Common myeloid progenitor, CD34-positive (primary cell): ENCODE data around the gene CLPSL1.

Experiments
- CTCF ChIA-PET: fragments of 350-600 bp; sonication (Branson Sonifier 250); formaldehyde crosslinking; loops from one replicate; lab custom pipeline; 2021; ENCODE audit warnings: antibody characterized with exemption; lab: Charles Lee
- POLR2A ChIA-PET: fragments of 350-600 bp; sonication (Branson Sonifier 250); formaldehyde crosslinking; loops from one replicate; lab custom pipeline; 2021; ENCODE audit warnings: antibody characterized with exemption; lab: Charles Lee
- DNase-seq, 3 donors: peaks; one replicate each; pipeline versions ENCODE4 v3.0.0 to v3.0.0-alpha.2; 2013
- H3K27ac ChIP-seq, 2 experiments: 1 replicate in 1 of 2; 2 replicates in 1 of 2; pipeline ENCODE4 v1.7.0; 2013; ENCODE audit warnings: inconsistent platforms in 2 of 2, low read length in 2 of 2, mild to moderate bottlenecking in 2 of 2, low read depth in 1 of 2, moderate library complexity in 1 of 2; ENCODE audit not compliant: severe bottlenecking in 2 of 2, insufficient read depth in 1 of 2, poor library complexity in 1 of 2
- H3K27me3 ChIP-seq, 5 experiments: replicated peaks in 2 of 5; 1 replicate in 3 of 5; 2 replicates in 2 of 5; pipeline versions ENCODE4 v1.6.1 to v1.7.0; 2013; ENCODE audit warnings: low read length in 4 of 5, mild to moderate bottlenecking in 2 of 5, moderate library complexity in 2 of 5, inconsistent platforms in 1 of 5; ENCODE audit not compliant: insufficient read depth in 5 of 5, control insufficient read depth in 4 of 5
- H3K36me3 ChIP-seq, 4 experiments: 1 replicate in 2 of 4; 2 replicates in 2 of 4; pipeline versions ENCODE4 v1.6.1 to v1.7.0; 2013; ENCODE audit warnings: low read length in 3 of 4, control low read depth in 1 of 4, mild to moderate bottlenecking in 1 of 4; ENCODE audit not compliant: control insufficient read depth in 4 of 4, insufficient read depth in 4 of 4
- H3K4me1 ChIP-seq, 4 experiments: 1 replicate in 3 of 4; 2 replicates in 1 of 4; pipeline versions ENCODE4 v1.6.1 to v1.7.1; 2013; ENCODE audit warnings: low read length in 3 of 4, mild to moderate bottlenecking in 3 of 4, control low read depth in 1 of 4, inconsistent platforms in 1 of 4, moderate library complexity in 1 of 4; ENCODE audit not compliant: control insufficient read depth in 4 of 4, insufficient read depth in 4 of 4; ENCODE audit errors: control extremely low read depth in 1 of 4
- H3K4me3 ChIP-seq, 7 experiments: 1 replicate in 4 of 7; 2 replicates in 3 of 7; pipeline versions ENCODE4 v1.5.1 to v1.7.0; 2013; ENCODE audit warnings: mild to moderate bottlenecking in 7 of 7, low read length in 6 of 7, moderate library complexity in 6 of 7, inconsistent platforms in 2 of 7, low read depth in 2 of 7, control low read depth in 1 of 7; ENCODE audit not compliant: insufficient read depth in 4 of 7, control insufficient read depth in 1 of 7; ENCODE audit errors: extremely low read depth in 1 of 7
- H3K9me3 ChIP-seq, 5 experiments: 1 replicate in 4 of 5; 2 replicates in 1 of 5; pipeline versions ENCODE4 v1.6.1 to v1.7.1; 2013; ENCODE audit warnings: low read length in 4 of 5, mild to moderate bottlenecking in 2 of 5, inconsistent platforms in 1 of 5, low read depth in 1 of 5, moderate library complexity in 1 of 5; ENCODE audit not compliant: control insufficient read depth in 4 of 5, insufficient read depth in 2 of 5; ENCODE audit errors: control extremely low read depth in 1 of 5
- WGBS: methylation state at CpG from one replicate; pipeline ENCODE4 v1.1.5; 2013; ENCODE audit not compliant: insufficient coverage; 5-methylcytosine and 5-hydroxymethylcytosine counted together

The CLPSL1 gene

DNA sequence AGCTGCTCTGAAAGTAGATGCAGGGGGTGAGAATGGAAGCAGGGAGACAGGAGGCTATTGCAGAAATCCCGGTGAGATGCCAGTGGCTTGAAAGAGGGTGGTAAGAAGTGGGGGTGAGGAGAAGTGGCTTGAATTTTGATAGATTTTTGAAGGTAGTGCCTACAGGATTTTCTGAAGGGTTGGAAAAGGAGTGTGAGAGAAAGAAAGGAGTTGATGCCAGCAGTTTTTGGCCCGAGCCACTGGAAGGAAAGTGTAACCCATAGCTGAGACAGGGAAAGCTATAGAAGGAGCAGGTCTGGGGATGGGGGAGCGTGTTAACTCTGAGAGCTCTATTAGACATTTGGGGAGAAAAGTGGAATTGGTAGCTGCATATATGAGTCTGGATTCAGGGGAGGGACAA, 34.3 kb upstream of the CLPSL1 start:
- Histone ChIP-seq H3K27ac (no peak overlapping the region), H3K4me1 (no peaks in the 10 kb centered on the region), H3K4me3 (no peak overlapping the region), H3K36me3 (no peaks in the 10 kb centered on the region), H3K27me3 (no peaks in the 10 kb centered on the region), H3K9me3 (peaks cover 0 to 8% (median 3%) of the 10 kb centered on the region in 5 experiments)
- ChIA-PET POLR2A (no interaction called here), CTCF (interaction anchor here (0.7 to 1.5 kb wide), 2 partner anchors 10 to 11 kb away, joined by 3 to 6 read pairs; no protein-coding TSS in a partner anchor)
- 93% methylated on average over 2 of the region's 3 CpGs for WGBS
- DNase-seq, result no peak

DNA sequence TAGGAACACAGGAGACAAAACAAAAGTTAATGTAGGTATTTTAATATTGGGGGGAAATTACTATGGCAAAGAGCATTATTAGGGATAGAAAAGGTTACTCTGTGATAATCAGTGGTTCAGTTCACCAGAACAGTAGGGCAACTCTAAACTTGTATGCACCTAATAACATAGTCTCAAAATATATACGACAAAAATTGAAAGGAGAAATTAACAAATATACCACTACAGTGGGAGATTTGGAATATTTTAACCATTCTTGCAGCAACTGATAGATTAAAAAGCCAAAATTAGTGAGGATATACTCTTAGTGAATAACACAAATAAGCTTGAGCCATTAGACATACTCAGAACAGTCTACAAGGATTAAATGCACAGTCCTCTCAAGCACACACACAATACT, 32.9 kb upstream of the CLPSL1 start:
- H3K27me3 ChIP-seq, result no peaks in the 10 kb centered on the region
- H3K27ac ChIP-seq, result no peak overlapping the region
- H3K4me3 ChIP-seq, result no peak overlapping the region
- DNase-seq, result no peak
- no peaks in the 10 kb centered on the region for H3K36me3 ChIP-seq
- H3K9me3 ChIP-seq, result peaks cover 0 to 8% (median 3%) of the 10 kb centered on the region in 5 experiments
- WGBS, result no CpG with 5 or more reads among the region's 1 CpG
- CTCF ChIA-PET, result interaction anchor here (1.0 kb wide), 1 partner anchor 9 kb away, joined by 3 read pairs; no protein-coding TSS in a partner anchor
- POLR2A ChIA-PET, result no interaction called here
- H3K4me1 ChIP-seq, result no peaks in the 10 kb centered on the region

DNA sequence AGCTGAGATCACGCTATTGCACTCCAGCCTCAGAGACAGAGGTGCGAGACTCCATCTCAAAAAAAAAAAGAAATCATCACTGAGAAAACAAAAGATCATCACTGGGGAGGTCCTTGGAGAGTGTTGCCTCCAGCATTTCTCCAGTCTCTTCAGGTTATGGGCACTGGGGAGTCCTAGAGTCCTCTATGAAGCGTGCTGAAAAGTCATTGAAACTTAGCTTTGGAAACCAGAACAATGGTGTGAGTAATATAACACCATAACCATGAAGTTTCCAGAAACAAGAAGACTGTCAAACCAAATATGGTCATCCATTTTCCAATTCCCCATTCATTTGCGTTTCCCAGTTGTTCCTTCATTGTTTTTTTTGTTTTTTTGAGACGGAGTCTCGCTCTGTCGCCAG, 30.3 kb upstream of the CLPSL1 start:
- ChIA-PET CTCF (interaction anchor here (0.5 to 1.4 kb wide), 4 partner anchors 18 to 182 kb away, joined by 3 read pairs; no protein-coding TSS in a partner anchor), POLR2A (no interaction called here)
- no peaks in the 10 kb centered on the region for H3K27me3 ChIP-seq
- H3K27ac ChIP-seq, result no peak overlapping the region
- H3K4me1 ChIP-seq, result peaks cover 0 to 5% (median 1%) of the 10 kb centered on the region in 4 experiments
- no peak for DNase-seq
- peaks cover 0 to 8% (median 3%) of the 10 kb centered on the region in 5 experiments for H3K9me3 ChIP-seq
- WGBS, result 93% methylated on average over 5 of the region's 7 CpGs
- no peak overlapping the region for H3K4me3 ChIP-seq
- H3K36me3 ChIP-seq, result no peaks in the 10 kb centered on the region

DNA sequence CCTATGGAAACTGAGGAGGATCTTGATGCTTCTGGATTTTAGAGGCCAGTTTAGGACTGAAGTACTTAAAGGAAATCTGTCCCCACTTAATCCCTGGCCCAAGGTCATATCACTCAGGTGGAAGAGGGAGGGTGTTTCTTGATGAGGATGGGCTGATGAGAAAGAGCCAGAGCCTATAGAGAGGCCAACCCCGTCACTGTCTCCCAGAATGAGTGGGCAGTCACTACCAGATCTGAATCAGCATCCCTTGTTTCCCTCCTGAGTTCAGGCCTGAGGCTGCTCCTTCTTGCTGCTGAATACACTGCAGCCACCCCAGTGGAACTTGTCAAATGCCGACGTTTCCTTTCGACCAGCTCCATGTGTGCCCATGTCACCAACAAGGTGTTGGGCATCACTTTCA, 29.2 kb upstream of the CLPSL1 start:
- DNase-seq, result no peak
- POLR2A ChIA-PET, result no interaction called here
- WGBS, result 89% methylated on average over 3 of the region's 4 CpGs
- peaks cover 0 to 8% (median 3%) of the 10 kb centered on the region in 5 experiments for H3K9me3 ChIP-seq
- CTCF ChIA-PET, result interaction anchor here (1.4 to 2.2 kb wide), 2 partner anchors 14 to 169 kb away, joined by 3 to 6 read pairs; no protein-coding TSS in a partner anchor
- H3K4me3 ChIP-seq, result no peak overlapping the region
- H3K27me3 ChIP-seq, result no peaks in the 10 kb centered on the region
- H3K4me1 ChIP-seq, result peaks cover 0 to 5% (median 1%) of the 10 kb centered on the region in 4 experiments
- H3K27ac ChIP-seq, result no peak overlapping the region
- H3K36me3 ChIP-seq, result no peaks in the 10 kb centered on the region

DNA sequence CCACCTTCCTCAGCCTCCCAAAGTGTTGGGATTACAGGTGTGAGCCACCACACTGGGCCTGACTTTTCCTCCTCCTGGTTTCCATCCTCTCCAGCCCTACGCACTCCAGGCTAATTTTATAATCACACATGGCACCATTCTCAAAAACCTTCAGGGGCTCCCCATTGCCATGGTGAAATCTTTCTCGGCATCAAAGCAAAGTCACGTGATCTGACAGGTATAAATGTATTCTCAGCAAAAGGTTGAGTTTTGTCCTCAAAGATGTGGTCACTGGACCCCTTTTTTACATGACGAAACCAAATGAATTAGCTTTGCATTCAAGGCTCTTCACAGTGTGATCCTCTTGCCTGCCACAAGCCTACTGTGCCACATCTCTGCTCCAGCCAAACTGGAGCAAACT, 28.5 kb upstream of the CLPSL1 start:
- H3K27ac ChIP-seq, result no peak overlapping the region
- 92% methylated on average over 4 of the region's 4 CpGs for WGBS
- ChIA-PET POLR2A (no interaction called here), CTCF (interaction anchor here (2.2 kb wide), 1 partner anchor 14 kb away, joined by 6 read pairs; no protein-coding TSS in a partner anchor)
- H3K4me3 ChIP-seq, result no peak overlapping the region
- no peaks in the 10 kb centered on the region for H3K36me3 ChIP-seq
- H3K27me3 ChIP-seq, result no peaks in the 10 kb centered on the region
- peaks cover 0 to 8% (median 2%) of the 10 kb centered on the region in 5 experiments for H3K9me3 ChIP-seq
- H3K4me1 ChIP-seq, result peaks cover 0 to 5% (median 1%) of the 10 kb centered on the region in 4 experiments
- DNase-seq, result no peak

DNA sequence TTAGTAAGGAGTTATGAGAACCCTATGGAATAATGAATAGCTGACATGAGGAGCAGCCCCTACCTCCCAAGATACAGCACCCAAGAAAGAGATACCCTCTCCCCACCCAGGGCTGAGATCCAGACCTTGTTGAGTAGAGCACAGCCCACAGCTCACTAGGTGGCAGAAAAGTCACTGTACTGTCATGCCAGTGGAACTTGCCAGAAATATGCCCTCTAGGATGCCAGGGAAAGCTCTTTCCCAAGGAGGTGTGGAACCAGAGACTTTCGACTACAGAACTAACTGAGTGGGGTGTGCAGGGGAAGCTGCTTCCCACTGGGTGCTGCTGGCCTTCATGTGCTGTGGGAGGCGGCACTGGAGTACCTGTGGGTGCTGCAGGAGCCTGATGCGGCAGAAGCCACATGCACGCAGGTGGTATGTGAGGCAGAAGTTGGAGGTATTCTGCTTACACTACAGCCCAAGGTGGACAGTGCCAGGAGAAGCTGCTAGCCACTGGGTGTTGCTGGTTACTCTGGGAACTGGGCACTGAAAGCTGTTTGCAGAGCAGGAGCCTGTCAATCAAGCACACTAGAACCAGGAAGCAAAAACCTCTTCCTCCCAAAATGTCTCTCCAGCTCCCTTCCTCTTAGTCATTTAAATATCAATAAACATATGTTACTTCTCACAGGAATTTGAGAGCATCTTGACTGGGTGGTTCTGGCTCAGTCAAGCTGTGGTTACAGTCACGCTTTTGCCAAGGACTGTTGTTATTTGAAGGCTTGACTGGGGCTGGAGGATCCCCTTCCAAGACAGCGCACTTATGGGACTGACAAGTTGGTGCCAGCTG, 26.2 kb upstream of the CLPSL1 start:
- H3K27me3 ChIP-seq, result no peaks in the 10 kb centered on the region
- POLR2A ChIA-PET, result no interaction called here

More for the DNA sequence above, 26.2 kb upstream of the CLPSL1 start:
- CTCF ChIA-PET, result interaction anchor here (1.0 to 1.1 kb wide), 2 partner anchors 9 to 15 kb away, joined by 3 read pairs; no protein-coding TSS in a partner anchor
- Histone ChIP-seq H3K4me1 (peaks cover 0 to 10% (median 5%) of the 10 kb centered on the region in 4 experiments), H3K9me3 (no peaks in the 10 kb centered on the region), H3K4me3 (no peak overlapping the region), H3K36me3 (no peaks in the 10 kb centered on the region), H3K27ac (no peak overlapping the region)
- WGBS, result 89% methylated on average over 3 of the region's 6 CpGs
- no peak for DNase-seq
